ENCODE data around the gene NANOS2. TPM values are rescaled to one million over a fixed set of nuclear protein-coding genes. Genes with fewer than 3 reads are reported as not detected.
"Not testable (repeated sequence)": the region's sequence is repeated elsewhere in the genome, so short reads cannot be mapped to it uniquely, and the experiment has no call there.

Gene NANOS2
- total RNA-seq, 4 donors from 2014 or later, result not detected

GRCh38 chr19:45872095-45872919, 42.3 kb downstream of the NANOS2 start:
- intact Hi-C loops (cut with DNase I; ENCODE audit: low total_unique reads), result no loop called here
- WGBS, 2 donors, result 91 to 93% methylated on average over 29 to 34 of the region's 34 CpGs
- DNase-seq (ENCODE audit: low spot score in 2 of 2), result no peak
- H3K4me3 ChIP-seq (ENCODE audit: low read depth, poor library complexity, severe bottlenecking), result no peak overlapping the region
- no peak for TF ChIP-seq CTCF (IDR thresholded peaks at IDR 0.05)
- no peak for TF ChIP-seq POLR2A (IDR thresholded peaks at IDR 0.05)

GRCh38 chr19:45870798-45871197, 43.8 kb downstream of the NANOS2 start:
- no peak for DNase-seq (ENCODE audit: low spot score in 2 of 2)
- intact Hi-C loops (cut with DNase I; ENCODE audit: low total_unique reads), result no loop called here

GRCh38 chr19:45867241-45867640, 47.3 kb downstream of the NANOS2 start:
- DNase-seq (ENCODE audit: low spot score in 2 of 2); intact Hi-C loops (cut with DNase I; ENCODE audit: low total_unique reads); H3K4me3 ChIP-seq (ENCODE audit: low read depth, poor library complexity, severe bottlenecking): not testable (repeated sequence)
- WGBS, 2 donors, result 71 to 80% methylated on average over 4 of the region's 4 CpGs

More at GRCh38 chr19:45870798-45871197, 43.8 kb downstream of the NANOS2 start:
- 80 to 81% methylated on average over 5 of the region's 5 CpGs for WGBS, 2 donors
- TF ChIP-seq POLR2A (IDR thresholded peaks at IDR 0.05) (no peak), CTCF (IDR thresholded peaks at IDR 0.05) (no peak)
- no peak overlapping the region for H3K4me3 ChIP-seq (ENCODE audit: low read depth, poor library complexity, severe bottlenecking)

- TF ChIP-seq CTCF (IDR thresholded peaks at IDR 0.05) (no peak), POLR2A (IDR thresholded peaks at IDR 0.05) (no peak)
- H3K4me3 ChIP-seq (ENCODE audit: low read depth, poor library complexity, severe bottlenecking), result no peak overlapping the region
- intact Hi-C loops (cut with DNase I; ENCODE audit: low total_unique reads), result no loop called here
- DNase-seq (ENCODE audit: low spot score in 2 of 2), result no peak
- 57 to 64% methylated on average over 11 of the region's 11 CpGs for WGBS, 2 donors
Measured at GRCh38 chr19:45866400-45867176, 48.0 kb downstream of the NANOS2 start.

- intact Hi-C loops (cut with DNase I; ENCODE audit: low total_unique reads), result no loop called here
- H3K4me3 ChIP-seq (ENCODE audit: low read depth, poor library complexity, severe bottlenecking), result no peak overlapping the region
- WGBS, 2 donors, result 64 to 66% methylated on average over 9 of the region's 9 CpGs
- no peak for DNase-seq (ENCODE audit: low spot score in 2 of 2)
- TF ChIP-seq CTCF (IDR thresholded peaks at IDR 0.05) (no peak), POLR2A (IDR thresholded peaks at IDR 0.05) (no peak)
Measured at GRCh38 chr19:45865269-45865948, 49.2 kb downstream of the NANOS2 start.

- no peak for DNase-seq (ENCODE audit: low spot score in 2 of 2)
- TF ChIP-seq CTCF (IDR thresholded peaks at IDR 0.05), result no peak
- TF ChIP-seq POLR2A (IDR thresholded peaks at IDR 0.05), result no peak
- WGBS, 2 donors, result 29 to 32% methylated on average over 12 of the region's 12 CpGs
- H3K4me3 ChIP-seq (ENCODE audit: low read depth, poor library complexity, severe bottlenecking), result no peak overlapping the region
- intact Hi-C loops (cut with DNase I; ENCODE audit: low total_unique reads), result no loop called here
Measured at GRCh38 chr19:45864629-45865082, 49.9 kb downstream of the NANOS2 start.
